CD14-positive monocyte (primary cell): ENCODE results near the gene EYS. TPM values are rescaled to one million over a fixed set of nuclear protein-coding genes. Genes with fewer than 3 reads are reported as not detected.

Experiments used
- DNase-seq, 3 donors: peaks; one replicate each; pipeline ENCODE4 v3.0.0-alpha.2; 2011 to 2022
- H2AFZ ChIP-seq: 2 replicates; pipeline ENCODE4 v1.6.0; 2012; ENCODE audit warnings: mild to moderate bottlenecking, low read depth, low read length, inconsistent platforms; ENCODE audit not compliant: insufficient read depth, poor library complexity, severe bottlenecking
- H3K27ac ChIP-seq, 2 donors: 1 replicate in 1 of 2; 2 replicates in 1 of 2; pipeline ENCODE4 v1.5.1; 2012 to 2013; ENCODE audit warnings: low read length in 2 of 2, control low read depth in 1 of 2, inconsistent platforms in 1 of 2, low read depth in 1 of 2, mild to moderate bottlenecking in 1 of 2
- H3K27me3 ChIP-seq, 2 donors: one replicate each; pipeline versions ENCODE4 v1.6.0 to v1.6.1; 2011 to 2013; ENCODE audit warnings: low read length in 2 of 2; ENCODE audit not compliant: control insufficient read depth in 2 of 2, insufficient read depth in 2 of 2
- H3K36me3 ChIP-seq, 2 donors: replicated peaks in 1 of 2; 1 replicate in 1 of 2; 2 replicates in 1 of 2; pipeline versions ENCODE4 v1.5.1 to v1.6.1; 2012 to 2013; ENCODE audit warnings: low read length in 2 of 2, control low read depth in 1 of 2, inconsistent platforms in 1 of 2, mild to moderate bottlenecking in 1 of 2; ENCODE audit not compliant: insufficient read depth in 2 of 2, control insufficient read depth in 1 of 2
- H3K4me1 ChIP-seq, 2 donors: 1 replicate in 1 of 2; 2 replicates in 1 of 2; pipeline versions ENCODE4 v1.5.1 to v1.6.1; 2012 to 2013; ENCODE audit warnings: low read length in 2 of 2, control low read depth in 1 of 2, inconsistent platforms in 1 of 2, mild to moderate bottlenecking in 1 of 2, moderate library complexity in 1 of 2; ENCODE audit not compliant: insufficient read depth in 2 of 2, control insufficient read depth in 1 of 2
- H3K4me2 ChIP-seq: replicated peaks from 2 replicates; pipeline ENCODE3; 2012; ENCODE audit warnings: low read length, moderate library complexity, mild to moderate bottlenecking; ENCODE audit not compliant: poor library complexity, severe bottlenecking; ENCODE audit errors: extremely low read depth
- H3K4me3 ChIP-seq, 3 experiments: fragments of 200-600 bp in 1 of 3; sonication (generic) in 1 of 3; replicated peaks in 1 of 3; 1 replicate in 2 of 3; 2 replicates in 1 of 3; pipeline ENCODE4 v1.5.1; 2011 to 2013; ENCODE audit warnings: low read length in 3 of 3, mild to moderate bottlenecking in 3 of 3, control low read depth in 2 of 3, low read depth in 2 of 3, inconsistent platforms in 1 of 3, moderate library complexity in 1 of 3
- H3K79me2 ChIP-seq: 2 replicates; pipeline ENCODE4 v1.6.0; 2012; ENCODE audit warnings: mild to moderate bottlenecking, control low read depth, inconsistent platforms, low read length, moderate library complexity; ENCODE audit not compliant: insufficient read depth
- H3K9ac ChIP-seq: 2 replicates; pipeline ENCODE4 v1.6.0; 2017; ENCODE audit warnings: low read length, mild to moderate bottlenecking; ENCODE audit not compliant: insufficient read depth, poor library complexity, severe bottlenecking
- H3K9me3 ChIP-seq, 2 donors: replicated peaks in 1 of 2; 1 replicate in 1 of 2; 2 replicates in 1 of 2; pipeline versions ENCODE4 v1.5.1 to v1.6.1; 2012 to 2013; ENCODE audit warnings: low read length in 2 of 2, control low read depth in 1 of 2; ENCODE audit not compliant: control insufficient read depth in 1 of 2, insufficient read depth in 1 of 2
- H4K20me1 ChIP-seq: 2 replicates; pipeline ENCODE4 v1.6.0; 2012; ENCODE audit warnings: mild to moderate bottlenecking, low read length, control low read depth, moderate library complexity; ENCODE audit not compliant: insufficient read depth
- H3K27ac Mint-ChIP-seq, 7 donors: one replicate each; pipeline ENCODE4 v1.8.0; 2020; ENCODE audit warnings: mild to moderate bottlenecking in 7 of 7, mixed read lengths in 7 of 7, moderate library complexity in 6 of 7, inconsistent platforms in 2 of 7
- H3K27me3 Mint-ChIP-seq, 3 donors: one replicate each; pipeline ENCODE4 v1.8.0; 2021 to 2022; ENCODE audit warnings: low read depth in 3 of 3, mild to moderate bottlenecking in 3 of 3, mixed read lengths in 3 of 3, moderate library complexity in 3 of 3, inconsistent platforms in 1 of 3
- H3K36me3 Mint-ChIP-seq, 2 donors: one replicate each; pipeline ENCODE4 v1.8.0; 2020; ENCODE audit warnings: mixed read lengths in 2 of 2, inconsistent platforms in 1 of 2, mild to moderate bottlenecking in 1 of 2
- H3K4me1 Mint-ChIP-seq: one replicate; pipeline ENCODE4 v1.8.0; 2020; ENCODE audit warnings: mild to moderate bottlenecking, mixed read lengths
- H3K4me3 Mint-ChIP-seq, 2 donors: one replicate each; pipeline ENCODE4 v1.8.0; 2020; ENCODE audit warnings: mild to moderate bottlenecking in 2 of 2, mixed read lengths in 2 of 2, moderate library complexity in 1 of 2
- H3K9me3 Mint-ChIP-seq, 7 donors: one replicate each; pipeline ENCODE4 v1.8.0; 2020 to 2022; ENCODE audit warnings: mixed read lengths in 7 of 7, mild to moderate bottlenecking in 6 of 7, moderate library complexity in 6 of 7, inconsistent platforms in 2 of 7
- WGBS: methylation state at CpG from one replicate; pipeline ENCODE4 v1.1.5; 2013; ENCODE audit warnings: missing lambda C conversion rate; ENCODE audit not compliant: insufficient coverage; 5-methylcytosine and 5-hydroxymethylcytosine counted together
- intact Hi-C, 2 donors: fragments of 100-400 bp; cut with micrococcal nuclease; formaldehyde crosslinking; loops; one replicate each; pipeline versions ENCODE4 v1.15.0 to v1.15.1; 2023
- polyA plus RNA-seq, 3 donors: library from polyadenylated mRNA; depleted of rRNA in 1 of 3; unstranded in 2 of 3; stranded (reverse) in 1 of 3; fragments of 300-500 nt in 2 of 3; fragments of >200 nt in 1 of 3; fragmentation: Illumina TruSeq in 2 of 3; gene quantifications; 1 replicate in 2 of 3; 2 replicates in 1 of 3; pipeline ENCODE4 v1.2.3, GENCODE V29; 2012 to 2021
- TF ChIP-seq, protein P1 (sequence below): fragments of 200-600 bp; IDR thresholded peaks from one replicate; pipeline ENCODE4 v1.8.0; 2022; ENCODE audit warnings: antibody characterized with exemption, mild to moderate bottlenecking

Gene EYS
- polyA plus RNA-seq, 3 donors = 0.01 to 0.03 TPM; not detected in 1

- no peaks in the 10 kb centered on the region for H3K4me1 Mint-ChIP-seq
- no peak overlapping the region for H3K4me3 ChIP-seq
- H3K9me3 Mint-ChIP-seq = peaks cover 0 to 4% (median 0%) of the 10 kb centered on the region in 7 donors
- H3K27ac Mint-ChIP-seq = no peak overlapping the region
- intact Hi-C loops = no loop called here
- H3K27me3 ChIP-seq = no peaks in the 10 kb centered on the region
- no peak overlapping the region for H3K4me2 ChIP-seq
- H3K36me3 Mint-ChIP-seq = no peaks in the 10 kb centered on the region
- no peak overlapping the region for H3K9ac ChIP-seq
- no peak overlapping the region for H2AFZ ChIP-seq
- H3K4me1 ChIP-seq = no peaks in the 10 kb centered on the region
- no peaks in the 10 kb centered on the region for H3K79me2 ChIP-seq
- H3K4me3 Mint-ChIP-seq = no peak overlapping the region
- H3K27me3 Mint-ChIP-seq = no peaks in the 10 kb centered on the region
- no peaks in the 10 kb centered on the region for H4K20me1 ChIP-seq
- TF ChIP-seq, protein P1, sequence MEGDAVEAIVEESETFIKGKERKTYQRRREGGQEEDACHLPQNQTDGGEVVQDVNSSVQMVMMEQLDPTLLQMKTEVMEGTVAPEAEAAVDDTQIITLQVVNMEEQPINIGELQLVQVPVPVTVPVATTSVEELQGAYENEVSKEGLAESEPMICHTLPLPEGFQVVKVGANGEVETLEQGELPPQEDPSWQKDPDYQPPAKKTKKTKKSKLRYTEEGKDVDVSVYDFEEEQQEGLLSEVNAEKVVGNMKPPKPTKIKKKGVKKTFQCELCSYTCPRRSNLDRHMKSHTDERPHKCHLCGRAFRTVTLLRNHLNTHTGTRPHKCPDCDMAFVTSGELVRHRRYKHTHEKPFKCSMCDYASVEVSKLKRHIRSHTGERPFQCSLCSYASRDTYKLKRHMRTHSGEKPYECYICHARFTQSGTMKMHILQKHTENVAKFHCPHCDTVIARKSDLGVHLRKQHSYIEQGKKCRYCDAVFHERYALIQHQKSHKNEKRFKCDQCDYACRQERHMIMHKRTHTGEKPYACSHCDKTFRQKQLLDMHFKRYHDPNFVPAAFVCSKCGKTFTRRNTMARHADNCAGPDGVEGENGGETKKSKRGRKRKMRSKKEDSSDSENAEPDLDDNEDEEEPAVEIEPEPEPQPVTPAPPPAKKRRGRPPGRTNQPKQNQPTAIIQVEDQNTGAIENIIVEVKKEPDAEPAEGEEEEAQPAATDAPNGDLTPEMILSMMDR = no peak
- H3K9me3 ChIP-seq = no peaks in the 10 kb centered on the region
- no peak overlapping the region for H3K27ac ChIP-seq
- WGBS = no CpG with 5 or more reads among the region's 1 CpG
- H3K36me3 ChIP-seq = no peaks in the 10 kb centered on the region
- DNase-seq = no peak
These were observed 1660.2 kb downstream of the EYS start for GRCh38 chr6:64046746-64047208.

DNA sequence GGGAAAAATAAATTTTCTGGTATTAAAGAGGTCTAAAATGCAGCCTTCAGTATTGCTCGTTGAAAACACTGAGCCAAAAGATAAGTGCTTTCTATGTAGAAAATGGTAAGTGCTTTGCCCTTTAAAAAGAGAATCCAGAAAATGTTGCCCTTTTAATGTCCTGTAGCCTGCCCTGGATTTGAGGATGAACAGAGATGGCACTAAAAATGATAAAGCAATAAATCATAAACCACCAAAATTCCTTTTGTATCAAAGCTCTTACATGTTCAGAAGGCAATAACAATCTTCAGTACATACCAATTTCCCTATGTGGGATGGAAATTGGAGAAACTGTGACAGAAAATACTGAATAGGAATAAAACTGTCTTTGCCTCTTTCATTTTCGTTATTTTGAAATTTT is 1665.7 kb downstream of the EYS start:
- no peaks in the 10 kb centered on the region for H3K4me1 ChIP-seq
- H3K9ac ChIP-seq = no peak overlapping the region
- H3K4me3 ChIP-seq = no peak overlapping the region
- Mint-ChIP-seq H3K27ac (no peak overlapping the region), H3K4me3 (no peak overlapping the region), H3K36me3 (no peaks in the 10 kb centered on the region), H3K9me3 (peaks cover 0 to 4% (median 0%) of the 10 kb centered on the region in 7 donors), H3K27me3 (peaks cover 0 to 2% (median 0%) of the 10 kb centered on the region in 3 donors), H3K4me1 (no peaks in the 10 kb centered on the region)
- H3K27ac ChIP-seq = no peak overlapping the region
- DNase-seq = no peak
- no peaks in the 10 kb centered on the region for H3K27me3 ChIP-seq
- H3K36me3 ChIP-seq = no peaks in the 10 kb centered on the region
- TF ChIP-seq, protein P1 = no peak
- no peaks in the 10 kb centered on the region for H3K79me2 ChIP-seq
- no peak overlapping the region for H3K4me2 ChIP-seq
- intact Hi-C loops = no loop called here
- WGBS = 100% methylated on average over 1 of the region's 2 CpGs
- no peak overlapping the region for H2AFZ ChIP-seq
- H4K20me1 ChIP-seq = no peaks in the 10 kb centered on the region
- no peaks in the 10 kb centered on the region for H3K9me3 ChIP-seq
